Hair follicular keratinocyte (primary cell): Measurements from ENCODE around the gene RIBC2. TPM values are rescaled to one million over a fixed set of nuclear protein-coding genes. Genes with fewer than 3 reads are reported as not detected.

ENCODE experiments used
- total RNA-seq: library from RNA; depleted of rRNA; stranded (reverse); fragments of >200 nt; gene quantifications from 2 replicates; pipeline ENCODE4 v1.2.3, GENCODE V29; 2015

Gene RIBC2, protein sequence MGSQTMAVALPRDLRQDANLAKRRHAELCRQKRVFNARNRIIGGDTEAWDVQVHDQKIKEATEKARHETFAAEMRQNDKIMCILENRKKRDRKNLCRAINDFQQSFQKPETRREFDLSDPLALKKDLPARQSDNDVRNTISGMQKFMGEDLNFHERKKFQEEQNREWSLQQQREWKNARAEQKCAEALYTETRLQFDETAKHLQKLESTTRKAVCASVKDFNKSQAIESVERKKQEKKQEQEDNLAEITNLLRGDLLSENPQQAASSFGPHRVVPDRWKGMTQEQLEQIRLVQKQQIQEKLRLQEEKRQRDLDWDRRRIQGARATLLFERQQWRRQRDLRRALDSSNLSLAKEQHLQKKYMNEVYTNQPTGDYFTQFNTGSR
- 0.47 and 0.87 TPM in 2 replicates for total RNA-seq

DNA sequence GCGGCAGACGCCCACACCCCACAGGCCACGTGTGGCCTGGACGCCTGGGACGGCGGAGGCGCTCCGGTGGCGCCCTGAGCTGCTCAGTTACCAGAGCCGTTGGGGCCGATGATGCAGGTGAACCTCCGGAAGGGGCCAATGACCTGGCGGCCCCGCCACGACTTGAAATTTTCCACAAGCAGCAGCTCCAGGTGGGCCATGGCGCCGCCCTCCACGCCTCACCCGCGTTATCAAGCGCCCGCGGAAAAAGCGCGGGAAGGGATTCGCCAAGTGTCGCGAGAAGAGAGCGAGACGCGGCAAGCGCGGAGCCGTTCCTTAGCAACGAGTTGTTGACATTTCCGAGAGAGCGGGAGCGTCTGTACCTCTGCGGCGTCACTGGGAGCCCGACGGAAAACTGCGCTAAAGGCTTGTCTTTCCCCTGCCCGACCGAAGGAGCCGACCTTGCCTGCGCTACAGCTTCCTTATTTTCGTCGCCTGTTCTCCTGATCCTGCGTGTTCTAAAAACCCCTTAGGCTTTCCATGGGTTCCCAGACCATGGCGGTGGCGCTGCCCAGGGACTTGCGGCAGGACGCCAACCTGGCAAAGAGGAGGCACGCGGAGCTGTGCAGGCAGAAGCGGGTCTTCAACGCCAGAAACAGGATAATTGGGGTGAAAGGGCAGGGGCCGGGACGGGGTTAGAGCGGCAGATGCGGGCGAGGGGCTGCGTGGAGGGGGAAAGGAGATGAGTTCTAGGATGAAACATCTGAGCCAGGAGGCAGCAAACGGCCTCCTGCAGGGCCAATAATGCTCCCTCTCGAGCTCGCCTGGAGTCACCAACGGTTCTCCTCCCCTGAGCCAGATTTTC, at the start of gene RIBC2, which contains the start of gene SMC1B:
Gene RIBC2, plus strand, starts transcription at position 326 of the 844 bp plus-strand sequence. Its CDS starts 194 bp downstream, at position 520.
Gene SMC1B, minus strand, starts transcription at position 232 of the 844 bp plus-strand sequence. Its CDS starts 32 bp downstream, at position 200.

Other genes with a start within 250 kb of the RIBC2 start
- gene NUP50, start 249.8 kb upstream of the RIBC2 start, total RNA-seq, result 32.3 and 69.7 TPM in 2 replicates
- gene KIAA0930, start 172.8 kb upstream of the RIBC2 start, total RNA-seq, result 111 and 126 TPM in 2 replicates
- not detected in 2 replicates for gene UPK3A, start 128.7 kb upstream of the RIBC2 start, total RNA-seq
- gene FAM118A, start 103.8 kb upstream of the RIBC2 start, total RNA-seq, result 9.1 and 10.1 TPM in 2 replicates
- not detected in 2 replicates for gene SMC1B, start 94 bp upstream of the RIBC2 start, total RNA-seq
- gene FBLN1, start 89.2 kb downstream of the RIBC2 start, total RNA-seq, result 16.6 and 20.0 TPM in 2 replicates